Brain microvascular endothelial cell (primary cell): ENCODE results near the gene BCAS2.

Source experiments
- DNase-seq: peaks from one replicate; pipeline ENCODE4 v3.0.0-alpha.2; 2020
- H3K27ac ChIP-seq: fragments of 250-450 bp; sonication (Bioruptor Pico); 2 replicates; pipeline ENCODE4 v1.5.1; 2020; ENCODE audit warnings: mild to moderate bottlenecking, moderate library complexity
- H3K27me3 ChIP-seq: fragments of 250-450 bp; sonication (Bioruptor Pico); replicated peaks from 2 replicates; pipeline ENCODE4 v1.5.1; 2020; ENCODE audit warnings: mild to moderate bottlenecking
- H3K36me3 ChIP-seq: fragments of 250-450 bp; sonication (Bioruptor Pico); replicated peaks from 2 replicates; pipeline ENCODE4 v1.5.1; 2020; ENCODE audit warnings: mild to moderate bottlenecking
- H3K4me3 ChIP-seq: 2 replicates; pipeline ENCODE4 v1.5.1; 2011; ENCODE audit warnings: low read depth, mild to moderate bottlenecking, control low read depth, low read length, moderate library complexity
- in situ Hi-C: cut with HindIII; loops from 2 replicates; pipeline ENCODE4 v1.10.0; 2017; ENCODE audit warnings: low sequenced_read_pairs, low pct_ligation_motif_present
- TF ChIP-seq, protein P1 (sequence below): IDR thresholded peaks from 2 replicates; pipeline ENCODE4 v1.5.1; 2011; ENCODE audit warnings: low read depth, mild to moderate bottlenecking, moderate library complexity, low read length, control low read depth, inconsistent platforms; ENCODE audit errors: missing control alignments

The BCAS2 gene

DNA sequence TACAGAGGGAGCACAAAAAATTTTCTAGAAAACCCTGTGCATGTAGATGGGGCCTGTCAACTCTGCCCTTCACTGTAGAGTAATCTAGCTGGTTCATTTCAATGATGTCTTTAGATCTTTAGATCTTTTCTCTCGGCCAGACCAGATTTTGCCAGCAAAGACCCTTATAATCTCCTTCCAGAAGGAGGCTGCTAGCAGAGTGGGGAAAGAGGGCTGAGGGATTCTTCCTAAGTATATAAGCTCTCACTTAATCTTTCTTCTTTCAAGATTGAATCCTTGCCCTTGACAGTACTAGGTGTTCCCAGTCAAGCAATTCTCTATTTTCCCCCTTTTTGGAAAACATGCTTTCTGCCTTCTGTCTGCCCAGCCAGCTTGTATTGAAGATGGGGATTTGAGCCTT, 34.3 kb downstream of the BCAS2 start:
- no peak for DNase-seq
- Histone ChIP-seq H3K4me3 (no peak overlapping the region), H3K36me3 (no peaks in the 10 kb centered on the region), H3K27me3 (no peaks in the 10 kb centered on the region), H3K27ac (no peak overlapping the region)
- in situ Hi-C loops, result no loop called here
- TF ChIP-seq, protein P1, sequence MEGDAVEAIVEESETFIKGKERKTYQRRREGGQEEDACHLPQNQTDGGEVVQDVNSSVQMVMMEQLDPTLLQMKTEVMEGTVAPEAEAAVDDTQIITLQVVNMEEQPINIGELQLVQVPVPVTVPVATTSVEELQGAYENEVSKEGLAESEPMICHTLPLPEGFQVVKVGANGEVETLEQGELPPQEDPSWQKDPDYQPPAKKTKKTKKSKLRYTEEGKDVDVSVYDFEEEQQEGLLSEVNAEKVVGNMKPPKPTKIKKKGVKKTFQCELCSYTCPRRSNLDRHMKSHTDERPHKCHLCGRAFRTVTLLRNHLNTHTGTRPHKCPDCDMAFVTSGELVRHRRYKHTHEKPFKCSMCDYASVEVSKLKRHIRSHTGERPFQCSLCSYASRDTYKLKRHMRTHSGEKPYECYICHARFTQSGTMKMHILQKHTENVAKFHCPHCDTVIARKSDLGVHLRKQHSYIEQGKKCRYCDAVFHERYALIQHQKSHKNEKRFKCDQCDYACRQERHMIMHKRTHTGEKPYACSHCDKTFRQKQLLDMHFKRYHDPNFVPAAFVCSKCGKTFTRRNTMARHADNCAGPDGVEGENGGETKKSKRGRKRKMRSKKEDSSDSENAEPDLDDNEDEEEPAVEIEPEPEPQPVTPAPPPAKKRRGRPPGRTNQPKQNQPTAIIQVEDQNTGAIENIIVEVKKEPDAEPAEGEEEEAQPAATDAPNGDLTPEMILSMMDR, result no peak

DNA sequence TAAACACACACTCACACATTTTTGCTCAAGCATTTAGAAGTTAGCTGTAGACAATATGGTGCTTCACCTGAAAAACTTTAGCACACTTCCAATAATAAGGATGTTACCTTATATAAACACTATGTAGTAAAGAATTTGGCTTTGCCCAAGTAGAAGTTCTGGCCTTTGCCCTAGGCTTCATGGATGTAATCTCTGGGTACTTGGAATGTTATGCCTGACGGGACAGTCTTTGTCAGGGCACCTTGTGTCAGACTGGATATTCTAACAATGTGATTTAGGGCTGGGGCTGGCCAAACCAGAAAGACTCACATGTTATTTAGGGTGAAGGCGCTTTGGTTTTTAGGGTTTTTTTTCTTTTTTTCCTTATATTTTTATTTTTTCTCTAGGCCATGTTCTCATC, 35.6 kb downstream of the BCAS2 start:
- Histone ChIP-seq H3K36me3 (no peaks in the 10 kb centered on the region), H3K27me3 (no peaks in the 10 kb centered on the region), H3K4me3 (no peak overlapping the region), H3K27ac (no peak overlapping the region)
- no peak for DNase-seq
- TF ChIP-seq, protein P1, result no peak
- in situ Hi-C loops, result no loop called here

DNA sequence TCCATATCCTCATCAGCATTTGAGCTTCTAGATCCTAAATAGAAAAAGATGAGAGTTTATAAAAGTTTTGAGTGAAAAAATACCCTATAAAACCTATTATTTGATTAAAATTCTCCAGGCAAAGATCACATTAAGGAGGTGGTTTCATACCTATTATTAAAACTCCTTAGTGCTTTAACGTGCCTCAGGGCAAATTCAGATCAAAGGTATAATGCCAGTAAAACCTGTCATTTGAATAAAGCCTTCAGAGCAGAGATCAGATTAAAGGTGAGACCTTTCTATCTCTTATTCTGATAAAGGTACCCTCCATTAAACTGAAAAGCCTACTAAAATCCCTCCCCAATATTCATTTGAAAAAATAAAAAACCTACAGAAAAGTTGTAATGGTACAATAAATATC, 36.1 kb downstream of the BCAS2 start:
- no peak for DNase-seq
- in situ Hi-C loops, result no loop called here
- H3K27me3 ChIP-seq, result no peaks in the 10 kb centered on the region
- H3K36me3 ChIP-seq, result no peaks in the 10 kb centered on the region
- H3K4me3 ChIP-seq, result no peak overlapping the region
- TF ChIP-seq, protein P1, result no peak
- H3K27ac ChIP-seq, result no peak overlapping the region

DNA sequence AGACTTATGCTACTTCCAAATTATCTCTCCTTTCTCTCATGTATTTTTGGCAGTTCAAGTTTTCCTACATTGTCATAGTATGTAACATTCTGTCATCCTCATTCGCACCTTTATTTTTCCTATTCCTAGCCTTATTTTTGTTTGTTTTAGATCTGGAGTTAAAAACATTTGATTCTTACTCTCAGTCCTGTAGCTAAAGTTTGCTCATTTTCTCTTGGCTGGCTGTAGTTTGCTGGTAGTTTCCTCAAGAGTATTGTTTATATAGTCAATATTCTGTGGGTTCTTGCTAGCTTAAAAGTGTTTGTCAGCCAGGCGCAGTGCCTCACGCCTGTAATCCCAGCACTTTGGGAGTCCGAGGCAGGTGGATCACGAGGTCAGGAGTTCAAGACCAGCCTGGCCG, 40.6 kb downstream of the BCAS2 start:
- TF ChIP-seq, protein P1, result no peak
- in situ Hi-C loops, result no loop called here

DNA sequence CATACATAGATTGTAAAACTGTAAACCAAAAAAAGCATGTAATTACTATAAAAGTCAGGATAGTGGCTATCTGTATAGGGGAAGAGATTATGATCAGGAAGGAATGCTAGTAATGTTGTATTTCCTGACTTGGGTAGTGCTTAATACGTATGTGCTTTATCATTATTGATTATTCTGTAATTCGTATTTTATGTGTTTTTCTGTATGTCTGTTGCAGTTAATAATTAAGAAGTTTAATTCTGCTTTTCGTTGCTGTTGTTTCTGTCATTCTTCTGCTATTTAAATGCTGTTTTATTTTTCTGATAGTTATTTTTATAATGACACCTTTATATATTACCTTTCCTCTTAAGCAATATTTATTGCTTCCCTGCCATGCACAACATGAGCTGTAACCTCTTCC, 41.1 kb downstream of the BCAS2 start:
- no peak overlapping the region for H3K4me3 ChIP-seq

More for the DNA sequence above, 40.6 kb downstream of the BCAS2 start:
- H3K36me3 ChIP-seq, result no peaks in the 10 kb centered on the region
- H3K27ac ChIP-seq, result no peak overlapping the region
- no peaks in the 10 kb centered on the region for H3K27me3 ChIP-seq
- no peak for DNase-seq
- no peak overlapping the region for H3K4me3 ChIP-seq

DNA sequence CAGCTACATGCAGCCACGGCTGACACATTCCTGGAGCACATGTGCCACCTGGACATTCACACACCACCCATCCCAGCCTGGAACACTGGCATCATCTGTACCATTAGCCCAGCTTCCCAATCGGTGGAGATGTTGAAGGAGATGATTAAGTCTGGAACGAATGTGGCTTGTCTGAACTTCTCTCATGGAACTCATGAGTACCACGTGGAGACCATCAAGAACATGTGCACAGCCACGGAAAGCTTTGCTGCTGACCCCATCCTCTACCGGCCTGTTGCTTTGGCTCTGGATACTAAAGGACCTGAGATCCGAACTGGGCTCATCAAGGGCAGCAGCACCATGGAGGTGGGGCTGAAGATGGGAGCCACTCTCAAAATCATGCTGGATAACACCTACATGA, 45.4 kb downstream of the BCAS2 start:
- TF ChIP-seq, protein P1, result no peak
- Histone ChIP-seq H3K36me3 (no peaks in the 10 kb centered on the region), H3K27ac (no peak overlapping the region), H3K27me3 (no peaks in the 10 kb centered on the region), H3K4me3 (no peak overlapping the region)
- in situ Hi-C loops, result no loop called here
- DNase-seq, result no peak

More for the DNA sequence above, 41.1 kb downstream of the BCAS2 start:
- no peak overlapping the region for H3K27ac ChIP-seq
- no peaks in the 10 kb centered on the region for H3K36me3 ChIP-seq
- TF ChIP-seq, protein P1, result no peak
- no peak for DNase-seq
- H3K27me3 ChIP-seq, result no peaks in the 10 kb centered on the region
- in situ Hi-C loops, result no loop called here
